Liver (tissue), 9 donors: ENCODE data around the gene NECAB2. TPM values are rescaled to one million over a fixed set of nuclear protein-coding genes. Genes with fewer than 3 reads are reported as not detected.

Experiments used
- DNase-seq: peaks from one replicate; pipeline ENCODE4 v3.0.0-alpha.2; 2017; ENCODE audit warnings: low spot score
- H3K27ac ChIP-seq, 2 donors: one replicate each; pipeline ENCODE4 v1.7.0; 2013; ENCODE audit warnings: inconsistent platforms in 2 of 2, low read length in 2 of 2, control low read depth in 1 of 2, low read depth in 1 of 2, mild to moderate bottlenecking in 1 of 2
- H3K27me3 ChIP-seq, 4 donors: one replicate each; pipeline versions ENCODE4 v1.6.1 to v1.7.0; 2013; ENCODE audit warnings: low read length in 3 of 4, inconsistent platforms in 1 of 4, mild to moderate bottlenecking in 1 of 4, moderate library complexity in 1 of 4; ENCODE audit not compliant: control insufficient read depth in 4 of 4, insufficient read depth in 4 of 4
- H3K36me3 ChIP-seq, 4 donors: one replicate each; pipeline versions ENCODE4 v1.6.1 to v1.7.0; 2013; ENCODE audit warnings: low read length in 3 of 4, mild to moderate bottlenecking in 3 of 4, low read depth in 1 of 4, moderate library complexity in 1 of 4; ENCODE audit not compliant: control insufficient read depth in 4 of 4, insufficient read depth in 3 of 4
- H3K4me1 ChIP-seq, 4 donors: one replicate each; pipeline versions ENCODE4 v1.6.1 to v1.7.0; 2013; ENCODE audit warnings: low read length in 3 of 4, mild to moderate bottlenecking in 3 of 4, moderate library complexity in 1 of 4; ENCODE audit not compliant: control insufficient read depth in 4 of 4, insufficient read depth in 4 of 4
- H3K4me3 ChIP-seq, 3 donors: one replicate each; pipeline versions ENCODE4 v1.6.1 to v1.7.0; 2013; ENCODE audit warnings: low read length in 3 of 3, control low read depth in 1 of 3, low read depth in 1 of 3, mild to moderate bottlenecking in 1 of 3
- H3K9ac ChIP-seq, 2 donors: one replicate each; pipeline ENCODE4 v1.7.0; 2013; ENCODE audit warnings: low read length in 2 of 2, mild to moderate bottlenecking in 2 of 2, moderate library complexity in 2 of 2, control low read depth in 1 of 2, low read depth in 1 of 2
- H3K9me3 ChIP-seq, 4 donors: one replicate each; pipeline versions ENCODE4 v1.6.1 to v1.7.0; 2013; ENCODE audit warnings: low read length in 3 of 4; ENCODE audit not compliant: control insufficient read depth in 4 of 4
- ATF3 ChIP-seq: IDR thresholded peaks from 2 replicates; pipeline ENCODE4 v1.6.1; 2016; ENCODE audit warnings: antibody characterized with exemption
- CTCF ChIP-seq: fragments of 150-350 bp; IDR thresholded peaks from 2 replicates; pipeline ENCODE4 v1.5.1; 2017; ENCODE audit warnings: improper control_type of control experiment, low read depth, low read length; ENCODE audit not compliant: missing input control
- EGR1 ChIP-seq, 2 donors: IDR thresholded peaks; 2 replicates each; pipeline ENCODE4 v1.6.1; 2016 to 2018; ENCODE audit warnings: antibody characterized with exemption in 2 of 2, low read depth in 2 of 2
- FOXA1 ChIP-seq: IDR thresholded peaks from 2 replicates; pipeline ENCODE4 v1.6.1; 2016; ENCODE audit warnings: antibody characterized with exemption
- FOXA2 ChIP-seq: IDR thresholded peaks from 2 replicates; pipeline ENCODE4 v1.6.1; 2016; ENCODE audit warnings: antibody characterized with exemption
- GABPA ChIP-seq, 2 donors: IDR thresholded peaks in 1 of 2; conservative IDR thresholded peaks in 1 of 2; 2 replicates each; pipeline ENCODE4 v1.6.1; 2016; ENCODE audit warnings: antibody characterized with exemption in 2 of 2, mild to moderate bottlenecking in 1 of 2, moderate library complexity in 1 of 2
- HNF4G ChIP-seq: IDR thresholded peaks from 2 replicates; pipeline ENCODE4 v1.6.1; 2016; ENCODE audit warnings: antibody characterized with exemption
- JUND ChIP-seq, 2 donors: IDR thresholded peaks; 2 replicates each; pipeline ENCODE4 v1.6.1; 2016; ENCODE audit warnings: antibody characterized with exemption in 2 of 2
- MAX ChIP-seq: IDR thresholded peaks from 2 replicates; pipeline ENCODE4 v1.6.1; 2016; ENCODE audit warnings: antibody characterized with exemption
- NR2F2 ChIP-seq: IDR thresholded peaks from 2 replicates; pipeline ENCODE4 v1.6.1; 2016; ENCODE audit warnings: antibody characterized with exemption
- RAD21 ChIP-seq, 2 donors: IDR thresholded peaks; 2 replicates each; pipeline ENCODE4 v1.6.1; 2016; ENCODE audit warnings: antibody characterized with exemption in 2 of 2, mild to moderate bottlenecking in 2 of 2
- REST ChIP-seq: IDR thresholded peaks from 2 replicates; pipeline ENCODE4 v1.6.1; 2016; ENCODE audit warnings: antibody characterized with exemption, mild to moderate bottlenecking
- RXRA ChIP-seq, 2 donors: IDR thresholded peaks; 2 replicates each; pipeline ENCODE4 v1.6.1; 2017 to 2018; ENCODE audit warnings: antibody characterized with exemption in 2 of 2, mild to moderate bottlenecking in 1 of 2
- SP1 ChIP-seq: IDR thresholded peaks from 2 replicates; pipeline ENCODE4 v1.6.1; 2018; ENCODE audit warnings: antibody characterized with exemption, mild to moderate bottlenecking
- TAF1 ChIP-seq: conservative IDR thresholded peaks from 2 replicates; pipeline ENCODE4 v1.6.1; 2016; ENCODE audit warnings: antibody characterized with exemption, mild to moderate bottlenecking
- YY1 ChIP-seq: IDR thresholded peaks from 2 replicates; pipeline ENCODE4 v1.6.1; 2016; ENCODE audit warnings: antibody characterized with exemption, mild to moderate bottlenecking
- ZBTB33 ChIP-seq: IDR thresholded peaks from 2 replicates; pipeline ENCODE4 v1.6.1; 2016; ENCODE audit warnings: antibody characterized with exemption
- WGBS: extraction: QIAGEN DNeasy Blood & Tissue Kit; methylation state at CpG from one replicate; pipeline ENCODE4 v1.1.7; 2013; 5-methylcytosine and 5-hydroxymethylcytosine counted together
- polyA plus RNA-seq, 2 donors: library from polyadenylated mRNA; stranded (reverse) in 1 of 2; unstranded in 1 of 2; fragments of 200-250 nt in 1 of 2; fragments of >200 nt in 1 of 2; fragmentation: Nextera tagmentation in 1 of 2; extraction: Ambion mirVana in 1 of 2; gene quantifications; one replicate each; pipeline versions ENCODE4 v1.2.1 to v1.2.3, GENCODE V29; 2013 to 2015
- total RNA-seq, 2 donors: library from RNA; depleted of rRNA; stranded (reverse); fragments of >200 nt; gene quantifications; one replicate each; pipeline ENCODE4 v1.2.3, GENCODE V29; 2014
- donor health status: healthy.
- donor health status: healthy.
- donor health status: healthy.
- donor health status: healthy.
- donor health status: healthy.

NECAB2 gene
- total and polyA plus RNA-seq, 4 donors: 2.7 to 3.8 (median 2.9) TPM; not detected in 1

- 92% methylated on average over 17 of the region's 17 CpGs for WGBS
- Histone ChIP-seq H3K27me3 (no peaks in the 10 kb centered on the region), H3K27ac (no peak overlapping the region), H3K9ac (no peak overlapping the region), H3K4me3 (no peak overlapping the region), H3K36me3 (no peaks in the 10 kb centered on the region), H3K9me3 (no peaks in the 10 kb centered on the region), H3K4me1 (no peaks in the 10 kb centered on the region)
- TF ChIP-seq EGR1 (IDR thresholded peaks at IDR 0.05; ENCODE audit: low read depth in 2 of 2): no peak
- DNase-seq: no peak
These were observed 73.8 kb downstream of the NECAB2 start for GRCh38 chr16:84041881-84042280.

GRCh38 chr16:84042308-84042878 is 74.3 kb downstream of the NECAB2 start, which contains the start of gene SLC38A8:
Gene SLC38A8, minus strand, starts transcription at chr16:84042795. Its CDS starts 638 bp downstream, at chr16:84042157.
- DNase-seq: no peak
- TF ChIP-seq NR2F2 (no peak), RAD21 (IDR thresholded peaks at IDR 0.05) (no peak), CTCF (no peak), GABPA (IDR thresholded peaks at IDR 0.05 in 1 of 2, conservative IDR thresholded peaks at IDR 0.05 in 1 of 2) (no peak), EGR1 (IDR thresholded peaks at IDR 0.05; ENCODE audit: low read depth in 2 of 2) (no peak)
- Histone ChIP-seq H3K9me3 (no peaks in the 10 kb centered on the region), H3K9ac (no peak within 1 kb of the TSS), H3K27ac (no peak within 1 kb of the TSS), H3K36me3 (no peaks in the 10 kb centered on the region), H3K4me1 (no peaks in the 10 kb centered on the region), H3K27me3 (no peaks in the 10 kb centered on the region), H3K4me3 (no peak within 1 kb of the TSS)
- WGBS: 65% methylated on average over 9 of the region's 9 CpGs

GRCh38 chr16:84042879-84043485 is 74.9 kb downstream of the NECAB2 start:
- H3K9me3 ChIP-seq: no peaks in the 10 kb centered on the region
- no peak overlapping the region for H3K27ac ChIP-seq
- no peaks in the 10 kb centered on the region for H3K36me3 ChIP-seq
- no peaks in the 10 kb centered on the region for H3K4me1 ChIP-seq
- H3K4me3 ChIP-seq: no peak overlapping the region
- 54% methylated on average over 22 of the region's 22 CpGs for WGBS
- no peaks in the 10 kb centered on the region for H3K27me3 ChIP-seq
- DNase-seq: no peak
- H3K9ac ChIP-seq: no peak overlapping the region
- no peak for TF ChIP-seq HNF4G
- TF ChIP-seq FOXA1: no peak
- TF ChIP-seq GABPA (IDR thresholded peaks at IDR 0.05 in 1 of 2, conservative IDR thresholded peaks at IDR 0.05 in 1 of 2): no peak
- TF ChIP-seq REST: no peak
- no peak for TF ChIP-seq FOXA2
- no peak for TF ChIP-seq RAD21 (IDR thresholded peaks at IDR 0.05)
- no peak for TF ChIP-seq SP1
- TF ChIP-seq JUND (IDR thresholded peaks at IDR 0.05): no peak
- no peak for TF ChIP-seq ZBTB33
- no peak for TF ChIP-seq MAX
- TF ChIP-seq CTCF: no peak
- TF ChIP-seq ATF3: no peak
- TF ChIP-seq NR2F2: no peak
- no peak for TF ChIP-seq YY1
- no peak for TF ChIP-seq RXRA (IDR thresholded peaks at IDR 0.05)
- TF ChIP-seq TAF1: no peak
- TF ChIP-seq EGR1 (IDR thresholded peaks at IDR 0.05; ENCODE audit: low read depth in 2 of 2): no peak
